MM.1S (cell line): ENCODE data around the gene ISG15.
A peak's percentile ranks its signal among the peaks of the same experiment; 100 is the strongest.

Experiments
- EZH2 ChIP-seq: fragments of 300-600 bp; sonication (generic); optimal IDR thresholded peaks from 2 replicates; pipeline ENCODE3; 2017; ENCODE audit warnings: low read depth, mild to moderate bottlenecking, antibody characterized with exemption, low read length, mixed read lengths
- EZH2phosphoT487 ChIP-seq: fragments of 300-600 bp; sonication (generic); IDR thresholded peaks from 2 replicates; pipeline ENCODE4 v1.6.1; 2018; ENCODE audit warnings: antibody characterized with exemption, low read length
- TF ChIP-seq, protein P1 (sequence below): fragments of 300-600 bp; sonication (generic); IDR thresholded peaks from 2 replicates; pipeline ENCODE4 v1.5.1; 2016; ENCODE audit warnings: antibody characterized with exemption, low read length, mixed read lengths

DNA sequence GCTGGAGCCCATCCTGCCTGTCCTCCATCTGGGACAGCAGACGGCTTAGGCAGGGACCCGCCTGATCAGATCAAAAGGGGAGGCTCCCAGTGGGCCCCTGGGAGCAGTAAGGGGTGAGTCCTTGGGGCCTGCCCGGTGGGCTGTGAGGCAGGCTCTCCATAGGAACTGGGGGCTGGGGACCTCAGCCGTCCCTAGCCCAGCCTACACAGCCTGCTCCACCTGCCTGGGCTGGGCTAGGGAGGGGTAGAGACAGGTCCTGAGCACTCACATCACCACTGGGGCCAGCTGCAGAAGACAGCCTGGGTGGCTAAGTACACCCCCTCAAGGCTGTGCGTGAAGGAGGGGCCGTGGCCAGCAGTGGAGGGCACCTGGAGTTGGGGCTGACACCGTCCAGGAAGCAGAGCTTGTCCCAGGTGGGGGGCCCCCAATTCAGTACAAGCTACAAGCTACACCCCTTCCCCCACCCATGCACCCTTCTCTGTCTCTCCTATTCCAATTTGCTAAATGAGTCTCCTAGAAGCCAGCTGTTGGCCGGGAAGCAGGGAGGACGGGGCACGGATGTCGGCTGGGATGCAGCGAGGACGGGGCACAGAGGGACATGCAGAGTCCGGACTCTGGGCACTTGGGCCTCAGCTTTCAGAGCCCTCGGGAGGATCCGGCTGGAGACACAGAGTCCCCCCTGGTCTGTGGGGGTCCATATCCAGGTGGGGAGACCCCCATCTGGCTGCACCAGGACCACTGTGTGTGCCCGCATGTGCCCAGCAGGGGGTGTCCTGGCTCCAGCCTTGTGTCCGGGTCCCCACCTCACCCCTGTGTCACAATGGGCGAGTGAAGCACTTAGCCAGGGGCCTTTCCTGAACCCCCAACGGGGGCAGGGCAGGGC is 1.7 kb downstream of the ISG15 start:
- TF ChIP-seq, protein P1, sequence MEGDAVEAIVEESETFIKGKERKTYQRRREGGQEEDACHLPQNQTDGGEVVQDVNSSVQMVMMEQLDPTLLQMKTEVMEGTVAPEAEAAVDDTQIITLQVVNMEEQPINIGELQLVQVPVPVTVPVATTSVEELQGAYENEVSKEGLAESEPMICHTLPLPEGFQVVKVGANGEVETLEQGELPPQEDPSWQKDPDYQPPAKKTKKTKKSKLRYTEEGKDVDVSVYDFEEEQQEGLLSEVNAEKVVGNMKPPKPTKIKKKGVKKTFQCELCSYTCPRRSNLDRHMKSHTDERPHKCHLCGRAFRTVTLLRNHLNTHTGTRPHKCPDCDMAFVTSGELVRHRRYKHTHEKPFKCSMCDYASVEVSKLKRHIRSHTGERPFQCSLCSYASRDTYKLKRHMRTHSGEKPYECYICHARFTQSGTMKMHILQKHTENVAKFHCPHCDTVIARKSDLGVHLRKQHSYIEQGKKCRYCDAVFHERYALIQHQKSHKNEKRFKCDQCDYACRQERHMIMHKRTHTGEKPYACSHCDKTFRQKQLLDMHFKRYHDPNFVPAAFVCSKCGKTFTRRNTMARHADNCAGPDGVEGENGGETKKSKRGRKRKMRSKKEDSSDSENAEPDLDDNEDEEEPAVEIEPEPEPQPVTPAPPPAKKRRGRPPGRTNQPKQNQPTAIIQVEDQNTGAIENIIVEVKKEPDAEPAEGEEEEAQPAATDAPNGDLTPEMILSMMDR: peak; percentile 18; the same call in 1 of the 2 replicates
- TF ChIP-seq EZH2phosphoT487 (no peak), EZH2 (no peak)
